HG03520 (cell line): ENCODE measurements around the gene AKT1.

ENCODE experiments used
- ATAC-seq: cut with Tn5 transposase; IDR thresholded peaks from one replicate; pipeline ENCODE4 v1.9.1; 2021; ENCODE audit warnings: mild to moderate bottlenecking, moderate library complexity; ENCODE audit not compliant: unreplicated experiment

The AKT1 gene

GRCh38 chr14:104726600-104727451 lies 68.7 kb downstream of the AKT1 start:
- no peak for ATAC-seq

GRCh38 chr14:104725772-104726548 lies 69.6 kb downstream of the AKT1 start:
- no peak for ATAC-seq

DNA sequence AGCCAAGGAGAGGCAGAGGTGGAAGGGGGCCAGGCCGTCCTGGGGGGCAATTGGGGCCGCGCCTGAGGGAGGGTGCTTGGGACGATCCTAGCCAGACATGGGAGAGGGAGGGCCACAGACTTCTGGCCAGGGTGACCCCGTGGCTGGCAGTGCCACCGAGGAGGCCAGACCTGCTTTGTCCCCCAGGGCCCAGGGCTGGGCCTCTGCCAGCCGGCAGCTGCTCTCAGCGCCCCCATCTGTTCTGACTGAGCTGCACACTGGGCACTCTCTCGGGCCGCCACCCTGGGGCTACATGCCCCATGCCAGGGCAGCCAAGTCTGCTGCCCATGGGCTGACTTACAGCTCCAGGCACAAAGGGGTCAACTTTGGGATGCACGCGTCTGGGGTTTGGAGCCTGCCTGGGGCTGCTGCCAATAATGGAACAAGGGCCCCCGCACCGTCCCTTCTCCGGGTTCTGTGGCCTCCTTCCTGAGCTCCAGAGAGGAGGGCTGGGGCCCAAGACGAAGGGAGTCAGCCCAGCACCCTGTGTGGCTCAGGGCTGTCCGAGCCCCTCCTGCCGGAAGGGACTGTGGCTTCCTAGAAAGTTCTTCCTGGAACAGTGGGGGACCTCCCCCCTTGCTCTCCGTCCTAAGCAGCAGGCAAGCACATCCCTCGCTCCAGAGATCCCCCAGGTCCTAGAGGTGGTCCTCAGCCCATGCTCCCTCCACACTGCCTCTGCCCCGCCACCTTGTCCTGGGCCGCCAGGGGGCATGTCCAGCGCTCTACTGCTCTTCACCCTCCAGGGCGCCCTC lies 70.4 kb downstream of the AKT1 start:
- no peak for ATAC-seq

DNA sequence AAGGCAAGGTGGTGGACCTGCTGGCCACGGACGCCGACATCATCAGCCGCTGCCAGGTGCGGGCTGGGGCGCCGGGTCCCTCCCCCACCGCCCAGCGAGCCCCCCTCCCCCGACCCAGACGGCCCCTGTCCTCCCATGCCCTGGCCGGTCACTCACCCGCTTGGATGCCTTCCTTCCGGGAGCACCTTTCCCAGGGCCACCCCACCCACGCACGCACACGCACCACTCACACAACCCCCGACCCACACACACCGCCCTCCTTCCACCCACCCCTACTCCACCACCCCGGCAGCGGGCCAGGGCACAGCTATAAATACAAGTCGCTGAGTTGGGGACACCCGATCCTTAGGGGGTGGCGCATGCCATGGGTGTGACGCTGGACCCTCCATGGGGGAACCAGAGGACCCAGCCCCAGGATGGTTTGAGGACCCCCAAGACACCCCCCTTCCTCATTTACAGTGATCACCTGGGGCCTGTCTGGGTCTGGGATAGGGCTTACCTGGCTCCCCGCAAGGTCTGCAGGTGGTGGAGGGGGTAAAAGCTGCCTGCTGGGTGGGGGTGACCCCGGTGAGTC lies 71.1 kb downstream of the AKT1 start:
- no peak for ATAC-seq

GRCh38 chr14:104723651-104724406 lies 71.7 kb downstream of the AKT1 start, which contains the start of gene ADSS1:
Gene ADSS1 (plus strand): TSS chr14:104724229. CDS start chr14:104724271, 42 bp downstream.
- ATAC-seq, result no peak

GRCh38 chr14:104722938-104723650 lies 72.5 kb downstream of the AKT1 start:
- no peak for ATAC-seq

- ATAC-seq, result no peak
Measured at GRCh38 chr14:104721505-104722431, 73.8 kb downstream of the AKT1 start.
